ENCODE measurements around the gene TSR3.

- TF ChIP-seq PATZ1 (CRISPR knock-in tag; IDR thresholded peaks at IDR 0.05; ENCODE audit: borderline replicate concordance) (no peak), CSDC2 (CRISPR knock-in tag; IDR thresholded peaks at IDR 0.05) (no peak), ARNTL (CRISPR knock-in tag; IDR thresholded peaks at IDR 0.05; ENCODE audit: borderline replicate concordance, low read depth) (no peak), ZFP30 (CRISPR knock-in tag; IDR thresholded peaks at IDR 0.05) (no peak)
These were observed 43.4 kb downstream of the TSR3 start for GRCh38 chr16:1308036-1308976.
